Gastrocnemius medialis (tissue), 4 donors: ENCODE data around the gene MAP3K15.

Experiments used
- CTCF ChIP-seq, 5 experiments: fragments of 450-650 bp in 3 of 5; fragments of 200-600 bp in 2 of 5; sonication (generic) in 2 of 5; IDR thresholded peaks in 4 of 5; conservative IDR thresholded peaks in 1 of 5; 1 replicate in 4 of 5; 2 replicates in 1 of 5; pipeline ENCODE4 v1.5.1; 2016 to 2019; ENCODE audit warnings: antibody characterized with exemption in 5 of 5, mild to moderate bottlenecking in 3 of 5, moderate library complexity in 3 of 5
- POLR2A ChIP-seq, 2 donors: fragments of 450-650 bp; IDR thresholded peaks; one replicate each; pipeline ENCODE4 v1.6.1; 2017; ENCODE audit warnings: antibody characterized with exemption in 2 of 2, mild to moderate bottlenecking in 2 of 2, moderate library complexity in 2 of 2

DNA sequence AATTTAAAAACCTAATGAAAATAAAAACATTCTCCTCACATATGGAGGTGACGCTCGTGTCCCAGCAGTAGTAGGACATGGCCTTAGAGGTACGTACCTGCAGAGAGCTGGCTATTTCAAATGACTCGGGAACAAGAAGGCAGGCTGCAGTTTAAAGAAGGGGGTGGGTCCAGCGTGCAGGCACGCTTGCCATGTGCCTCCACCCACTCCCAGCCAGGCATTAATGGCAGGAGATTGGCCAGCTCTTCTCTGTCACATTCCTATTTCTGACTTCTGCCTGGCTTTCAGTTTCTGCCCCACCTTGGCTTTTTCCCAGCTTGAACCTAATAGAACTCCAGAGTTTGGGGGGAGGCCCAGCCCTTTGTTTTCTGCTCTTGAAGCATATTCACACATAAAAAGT, 154.4 kb downstream of the MAP3K15 start:
- no peak for TF ChIP-seq POLR2A (IDR thresholded peaks at IDR 0.05)
- TF ChIP-seq CTCF (IDR thresholded peaks at IDR 0.05 in 4 of 5, conservative IDR thresholded peaks at IDR 0.05 in 1 of 5), result no peak
